Naive thymus-derived CD4-positive, alpha-beta T cell (primary cell): ENCODE results near the gene SYS1. TPM values are rescaled to one million over a fixed set of nuclear protein-coding genes. Genes with fewer than 3 reads are reported as not detected.

Source experiments
- ATAC-seq: fragments of 150-1000 bp; cut with Tn5 transposase; 2 replicates; pipeline ENCODE4 v1.10.0; 2021; ENCODE audit warnings: mild to moderate bottlenecking, moderate library complexity
- CTCF ChIA-PET: fragments of 350-600 bp; sonication (Branson Sonifier 250); formaldehyde crosslinking; loops from one replicate; lab custom pipeline; 2021; ENCODE audit warnings: antibody characterized with exemption; lab: Charles Lee
- POLR2A ChIA-PET: fragments of 350-600 bp; sonication (Branson Sonifier 250); formaldehyde crosslinking; loops from one replicate; lab custom pipeline; 2021; ENCODE audit warnings: antibody characterized with exemption, inconsistent platforms; lab: Charles Lee
- DNase-seq, 9 donors: peaks; one replicate each; pipeline versions ENCODE4 v3.0.0 to v3.0.0-alpha.2; 2020 to 2022; ENCODE audit warnings: mixed read lengths in 1 of 9
- H3K27ac ChIP-seq: one replicate; pipeline ENCODE4 v1.7.0; 2013; ENCODE audit warnings: mild to moderate bottlenecking, low read depth, low read length, moderate library complexity
- H3K27me3 ChIP-seq, 2 donors: one replicate each; pipeline ENCODE4 v1.7.0; 2013; ENCODE audit warnings: low read length in 2 of 2, mild to moderate bottlenecking in 2 of 2, moderate library complexity in 2 of 2; ENCODE audit not compliant: control insufficient read depth in 2 of 2, insufficient read depth in 2 of 2
- H3K36me3 ChIP-seq, 3 experiments: 1 replicate in 2 of 3; 2 replicates in 1 of 3; pipeline ENCODE4 v1.7.0; 2013; ENCODE audit warnings: low read length in 3 of 3, mild to moderate bottlenecking in 3 of 3, moderate library complexity in 1 of 3; ENCODE audit not compliant: insufficient read depth in 3 of 3, control insufficient read depth in 2 of 3
- H3K4me1 ChIP-seq, 2 donors: one replicate each; pipeline ENCODE4 v1.7.0; 2013; ENCODE audit warnings: low read length in 2 of 2, mild to moderate bottlenecking in 2 of 2, moderate library complexity in 1 of 2; ENCODE audit not compliant: control insufficient read depth in 2 of 2, insufficient read depth in 2 of 2
- H3K4me3 ChIP-seq: 2 replicates; pipeline ENCODE4 v1.7.0; 2013; ENCODE audit warnings: mild to moderate bottlenecking, low read length
- H3K9me3 ChIP-seq, 3 experiments: 1 replicate in 2 of 3; 2 replicates in 1 of 3; pipeline ENCODE4 v1.7.0; 2013; ENCODE audit warnings: low read length in 3 of 3; ENCODE audit not compliant: control insufficient read depth in 2 of 3
- H3K27ac Mint-ChIP-seq, 9 donors: one replicate each; pipeline ENCODE4 v1.8.0; 2020 to 2022; ENCODE audit warnings: mixed read lengths in 9 of 9, mild to moderate bottlenecking in 8 of 9, moderate library complexity in 5 of 9, inconsistent platforms in 2 of 9
- H3K27me3 Mint-ChIP-seq, 5 donors: one replicate each; pipeline ENCODE4 v1.8.0; 2021 to 2022; ENCODE audit warnings: mixed read lengths in 5 of 5, mild to moderate bottlenecking in 1 of 5
- H3K36me3 Mint-ChIP-seq, 5 donors: one replicate each; pipeline ENCODE4 v1.8.0; 2020 to 2022; ENCODE audit warnings: mixed read lengths in 5 of 5, mild to moderate bottlenecking in 3 of 5, inconsistent platforms in 1 of 5
- H3K4me1 Mint-ChIP-seq, 7 donors: one replicate each; pipeline ENCODE4 v1.8.0; 2020 to 2022; ENCODE audit warnings: mixed read lengths in 7 of 7, mild to moderate bottlenecking in 3 of 7, inconsistent platforms in 1 of 7
- H3K4me3 Mint-ChIP-seq, 10 donors: one replicate each; pipeline ENCODE4 v1.8.0; 2020 to 2022; ENCODE audit warnings: mild to moderate bottlenecking in 10 of 10, mixed read lengths in 10 of 10, moderate library complexity in 6 of 10, inconsistent platforms in 2 of 10
- H3K9me3 Mint-ChIP-seq, 11 donors: one replicate each; pipeline ENCODE4 v1.8.0; 2020 to 2022; ENCODE audit warnings: mixed read lengths in 11 of 11, mild to moderate bottlenecking in 4 of 11, inconsistent platforms in 1 of 11, moderate library complexity in 1 of 11
- intact Hi-C, 2 donors: fragments of 100-400 bp; cut with micrococcal nuclease; formaldehyde crosslinking; loops; one replicate each; pipeline ENCODE4 v1.15.1; 2023
- polyA plus RNA-seq, 2 donors: library from polyadenylated mRNA; unstranded; fragments of 300-500 nt; fragmentation: Illumina TruSeq; gene quantifications; one replicate each; pipeline ENCODE4 v1.2.3, GENCODE V29; 2021
- total RNA-seq, 6 experiments: library from RNA in 5 of 6; stranded (reverse) in 5 of 6; gene quantifications; 1 replicate in 5 of 6; 2 replicates in 1 of 6; pipeline ENCODE4 v1.2.3 and lab custom pipeline; 2021 to 2026

The SYS1 gene
- total and polyA plus RNA-seq, 7 experiments from 2014 or later = 23.9 to 111 (median 62.0) TPM

- Mint-ChIP-seq H3K27ac (no peak overlapping the region), H3K4me1 (peaks cover 0 to 28% (median 0%) of the 10 kb centered on the region in 7 donors), H3K36me3 (peaks cover 0 to 7% (median 0%) of the 10 kb centered on the region in 5 donors), H3K9me3 (no peaks in the 10 kb centered on the region), H3K27me3 (no peaks in the 10 kb centered on the region), H3K4me3 (no peak overlapping the region)
- CTCF ChIA-PET = no interaction called here
- no peak for DNase-seq
- H3K9me3 ChIP-seq = no peaks in the 10 kb centered on the region
- intact Hi-C loops = no loop called here
- POLR2A ChIA-PET = no interaction called here
- H3K27ac ChIP-seq = no peak overlapping the region
- no peaks in the 10 kb centered on the region for H3K27me3 ChIP-seq
- H3K4me1 ChIP-seq = no peaks in the 10 kb centered on the region
- H3K4me3 ChIP-seq = no peak overlapping the region
- ATAC-seq = no peak
- H3K36me3 ChIP-seq = no peaks in the 10 kb centered on the region
Observed at GRCh38 chr20:45338121-45339030, 24.6 kb upstream of the SYS1 start.

DNA sequence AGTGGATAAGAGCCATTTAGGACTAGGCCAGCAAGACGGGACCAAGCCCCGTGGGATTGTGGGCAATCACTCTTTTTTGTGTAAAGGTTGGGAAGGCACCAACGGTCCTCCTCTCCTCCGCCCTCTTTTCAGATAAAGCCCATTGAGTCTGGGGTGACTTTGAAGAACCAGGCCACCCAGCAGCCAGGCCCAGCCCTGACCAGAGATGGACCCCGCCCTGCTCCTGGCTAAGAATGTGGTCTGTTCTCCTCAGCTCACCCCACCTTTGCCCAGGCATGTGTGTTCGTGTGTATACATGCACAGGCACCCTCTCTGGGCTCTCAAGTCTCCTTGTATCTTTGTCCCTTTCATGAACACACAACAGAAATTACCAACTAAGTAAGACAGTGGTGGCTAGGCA lies 23.9 kb upstream of the SYS1 start:
- intact Hi-C loops = no loop called here
- Histone ChIP-seq H3K27me3 (no peaks in the 10 kb centered on the region), H3K27ac (no peak overlapping the region), H3K4me1 (no peaks in the 10 kb centered on the region), H3K9me3 (no peaks in the 10 kb centered on the region), H3K36me3 (no peaks in the 10 kb centered on the region), H3K4me3 (no peak overlapping the region)
- no peak overlapping the region for H3K4me3 Mint-ChIP-seq
- H3K4me1 Mint-ChIP-seq = peaks cover 0 to 29% (median 0%) of the 10 kb centered on the region in 7 donors
- CTCF ChIA-PET = no interaction called here
- peak overlapping the region in 1 of 9 donors; percentile 29 for H3K27ac Mint-ChIP-seq
- POLR2A ChIA-PET = no interaction called here
- DNase-seq = no peak
- no peaks in the 10 kb centered on the region for H3K9me3 Mint-ChIP-seq
- ATAC-seq = no peak
- no peaks in the 10 kb centered on the region for H3K27me3 Mint-ChIP-seq
- H3K36me3 Mint-ChIP-seq = peaks cover 0 to 7% (median 0%) of the 10 kb centered on the region in 5 donors

- Histone ChIP-seq H3K4me3 (no peak overlapping the region), H3K27ac (no peak overlapping the region), H3K36me3 (no peaks in the 10 kb centered on the region), H3K9me3 (no peaks in the 10 kb centered on the region), H3K27me3 (no peaks in the 10 kb centered on the region), H3K4me1 (no peaks in the 10 kb centered on the region)
- peak overlapping the region in 1 of 9 donors; percentile 42 for H3K27ac Mint-ChIP-seq
- H3K4me3 Mint-ChIP-seq = no peak overlapping the region
- ChIA-PET CTCF (no interaction called here), POLR2A (no interaction called here)
- intact Hi-C loops = no loop called here
- no peaks in the 10 kb centered on the region for H3K9me3 Mint-ChIP-seq
- H3K4me1 Mint-ChIP-seq = peaks cover 0 to 36% (median 0%) of the 10 kb centered on the region in 7 donors
- H3K36me3 Mint-ChIP-seq = peaks cover 0 to 7% (median 0%) of the 10 kb centered on the region in 5 donors
- DNase-seq (no peak), ATAC-seq (no peak)
- peaks cover 0 to 1% (median 0%) of the 10 kb centered on the region in 5 donors for H3K27me3 Mint-ChIP-seq
Observed at GRCh38 chr20:45339799-45340198, 23.2 kb upstream of the SYS1 start.

DNA sequence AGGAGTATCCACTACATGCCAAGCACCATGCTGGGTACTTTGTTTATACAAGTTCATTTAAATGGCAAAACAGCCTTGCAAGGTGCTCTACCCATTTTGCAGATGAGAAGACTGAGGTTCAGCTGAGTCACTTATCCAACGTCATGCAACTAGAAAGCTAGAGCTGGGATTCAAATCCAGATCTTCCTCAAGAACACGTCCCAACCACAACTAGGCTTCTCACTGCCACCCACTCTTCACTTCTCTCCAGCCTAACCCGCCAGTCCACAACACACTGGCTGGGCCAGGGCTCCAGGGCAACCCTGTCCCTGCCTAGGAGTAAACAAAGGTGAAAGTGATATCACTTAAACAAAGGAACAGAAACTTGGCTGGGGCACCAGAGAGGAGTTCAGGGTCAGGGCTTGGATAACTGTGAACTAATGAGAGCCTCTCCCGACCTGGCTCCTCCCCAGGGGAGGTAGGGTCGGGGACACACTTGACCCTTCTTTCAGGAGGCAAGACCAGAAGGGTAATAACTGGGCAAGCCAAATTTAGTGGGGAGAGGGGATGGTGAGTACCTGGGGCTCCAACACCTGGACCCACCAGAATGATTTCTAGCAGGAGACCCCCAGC lies 22.6 kb upstream of the SYS1 start:
- no peak for ATAC-seq
- intact Hi-C loops = no loop called here
- ChIA-PET POLR2A (no interaction called here), CTCF (no interaction called here)
- no peaks in the 10 kb centered on the region for H3K9me3 Mint-ChIP-seq
- no peak overlapping the region for H3K4me3 ChIP-seq
- no peak overlapping the region for H3K4me3 Mint-ChIP-seq
- no peaks in the 10 kb centered on the region for H3K36me3 ChIP-seq
- peaks cover 0 to 5% (median 1%) of the 10 kb centered on the region in 5 donors for H3K27me3 Mint-ChIP-seq
- H3K27me3 ChIP-seq = no peaks in the 10 kb centered on the region
- H3K4me1 Mint-ChIP-seq = peaks cover 0 to 41% (median 0%) of the 10 kb centered on the region in 7 donors
- DNase-seq = no peak
- H3K27ac Mint-ChIP-seq = no peak overlapping the region
- H3K27ac ChIP-seq = no peak overlapping the region
- H3K9me3 ChIP-seq = no peaks in the 10 kb centered on the region
- H3K36me3 Mint-ChIP-seq = peaks cover 0 to 7% (median 0%) of the 10 kb centered on the region in 5 donors
- H3K4me1 ChIP-seq = no peaks in the 10 kb centered on the region

DNA sequence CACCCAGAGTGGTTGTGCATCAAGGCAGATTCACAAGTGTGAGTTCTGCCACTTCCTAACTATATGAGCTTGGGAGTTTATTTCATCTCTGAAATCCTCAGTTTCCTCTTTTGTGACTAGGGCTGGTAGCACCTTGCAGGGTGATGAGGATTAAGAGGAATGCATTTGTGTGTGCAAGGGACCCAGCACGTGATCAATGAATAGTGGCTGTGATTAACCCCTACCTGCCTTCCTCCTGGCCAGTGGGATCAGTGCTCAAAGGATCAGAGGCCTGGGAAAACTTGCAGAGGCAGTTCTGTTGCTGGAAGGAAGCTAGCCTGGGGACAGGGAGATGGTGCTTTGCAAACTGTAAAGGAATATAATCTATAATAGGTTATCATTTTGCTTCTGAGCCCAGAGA lies 22.0 kb upstream of the SYS1 start:
- no peaks in the 10 kb centered on the region for H3K9me3 ChIP-seq
- ATAC-seq = no peak
- DNase-seq = no peak
- no peaks in the 10 kb centered on the region for H3K4me1 ChIP-seq
- ChIA-PET POLR2A (no interaction called here), CTCF (interaction anchor here (0.6 kb wide), 1 partner anchor 429 kb away, joined by 3 read pairs; no protein-coding TSS in a partner anchor)
- Mint-ChIP-seq H3K27me3 (peaks cover 0 to 7% (median 4%) of the 10 kb centered on the region in 5 donors), H3K27ac (peak overlapping the region in 1 of 9 donors; percentile 23), H3K4me3 (no peak overlapping the region), H3K9me3 (no peaks in the 10 kb centered on the region), H3K36me3 (peaks cover 0 to 2% (median 0%) of the 10 kb centered on the region in 5 donors), H3K4me1 (peaks cover 0 to 47% (median 0%) of the 10 kb centered on the region in 7 donors)
- no peaks in the 10 kb centered on the region for H3K27me3 ChIP-seq
- H3K4me3 ChIP-seq = no peak overlapping the region
- no peaks in the 10 kb centered on the region for H3K36me3 ChIP-seq
- H3K27ac ChIP-seq = no peak overlapping the region
- intact Hi-C loops = no loop called here

DNA sequence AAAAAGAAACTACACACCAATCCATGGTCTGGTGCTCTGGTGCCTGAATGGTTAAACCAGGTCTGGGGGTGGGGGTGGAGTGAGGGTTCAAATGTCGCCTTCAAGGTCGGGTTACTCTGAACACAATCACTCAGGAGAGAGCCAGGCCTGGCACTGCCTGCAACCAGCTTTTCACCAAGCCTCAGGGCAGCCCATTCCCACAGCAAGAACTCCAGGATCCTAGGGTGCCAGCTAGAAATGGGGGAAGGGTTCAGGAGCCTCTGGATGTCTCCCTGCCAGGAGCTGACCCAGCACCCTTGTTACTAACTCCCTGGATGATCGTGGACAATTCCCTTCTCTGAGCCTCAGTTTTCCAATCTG lies 21.4 kb upstream of the SYS1 start:
- Histone ChIP-seq H3K4me1 (no peaks in the 10 kb centered on the region), H3K4me3 (no peak overlapping the region), H3K9me3 (no peaks in the 10 kb centered on the region), H3K36me3 (no peaks in the 10 kb centered on the region), H3K27me3 (no peaks in the 10 kb centered on the region), H3K27ac (no peak overlapping the region)
- Mint-ChIP-seq H3K4me1 (peaks cover 0 to 53% (median 0%) of the 10 kb centered on the region in 7 donors), H3K4me3 (no peak overlapping the region), H3K27me3 (peaks cover 0 to 13% (median 4%) of the 10 kb centered on the region in 5 donors), H3K36me3 (peaks cover 0 to 1% (median 0%) of the 10 kb centered on the region in 5 donors), H3K27ac (no peak overlapping the region), H3K9me3 (no peaks in the 10 kb centered on the region)
- no peak for DNase-seq
- ChIA-PET POLR2A (no interaction called here), CTCF (no interaction called here)
- intact Hi-C loops = no loop called here
- ATAC-seq = no peak
